ENCODE measurements around the gene CDK19.
"Not testable (repeated sequence)": the region's sequence is repeated elsewhere in the genome, so short reads cannot be mapped to it uniquely, and the experiment has no call there.

Gene CDK19

GRCh38 chr6:110628330-110628729 is 186.9 kb downstream of the CDK19 start:
- DNase-seq (ENCODE audit: low read depth in 2 of 3, low spot score in 2 of 3), result no peak

- no peak for DNase-seq (ENCODE audit: low read depth in 2 of 3, low spot score in 2 of 3)
These were observed 188.8 kb downstream of the CDK19 start for GRCh38 chr6:110626442-110626841.

- no peak for DNase-seq (ENCODE audit: low read depth in 2 of 3, low spot score in 2 of 3)
These were observed 189.4 kb downstream of the CDK19 start for GRCh38 chr6:110625883-110626282.

GRCh38 chr6:110622912-110623578 is 192.2 kb downstream of the CDK19 start:
- no peak for DNase-seq (ENCODE audit: low read depth in 2 of 3, low spot score in 2 of 3)

GRCh38 chr6:110621061-110621460 is 194.2 kb downstream of the CDK19 start:
- DNase-seq (ENCODE audit: low read depth in 2 of 3, low spot score in 2 of 3), result no peak

- no peak for DNase-seq (ENCODE audit: low read depth in 2 of 3, low spot score in 2 of 3)
These were observed 195.2 kb downstream of the CDK19 start for GRCh38 chr6:110620065-110620464.

- no peak for DNase-seq (ENCODE audit: low read depth in 2 of 3, low spot score in 2 of 3)
These were observed 195.9 kb downstream of the CDK19 start for GRCh38 chr6:110619275-110619908.

GRCh38 chr6:110618591-110619267 is 196.5 kb downstream of the CDK19 start:
- no peak for DNase-seq (ENCODE audit: low read depth in 2 of 3, low spot score in 2 of 3)

GRCh38 chr6:110617057-110617456 is 198.2 kb downstream of the CDK19 start:
- DNase-seq (ENCODE audit: low read depth in 2 of 3, low spot score in 2 of 3), result no peak

- no peak for DNase-seq (ENCODE audit: low read depth in 2 of 3, low spot score in 2 of 3)
These were observed 199.5 kb downstream of the CDK19 start for GRCh38 chr6:110615722-110616121.

GRCh38 chr6:110614586-110614985 is 200.7 kb downstream of the CDK19 start:
- DNase-seq (ENCODE audit: low read depth in 2 of 3, low spot score in 2 of 3), result no peak

GRCh38 chr6:110614106-110614505 is 201.2 kb downstream of the CDK19 start:
- DNase-seq (ENCODE audit: low read depth in 2 of 3, low spot score in 2 of 3), result no peak

- DNase-seq (ENCODE audit: low read depth in 2 of 3, low spot score in 2 of 3), result no peak
These were observed 201.9 kb downstream of the CDK19 start for GRCh38 chr6:110613356-110613755.

- DNase-seq (ENCODE audit: low read depth in 2 of 3, low spot score in 2 of 3), result no peak
These were observed 203.0 kb downstream of the CDK19 start for GRCh38 chr6:110612298-110612697.

- DNase-seq (ENCODE audit: low read depth in 2 of 3, low spot score in 2 of 3), result no peak
These were observed 206.2 kb downstream of the CDK19 start for GRCh38 chr6:110609101-110609500.

GRCh38 chr6:110608151-110608550 is 207.1 kb downstream of the CDK19 start:
- no peak for DNase-seq (ENCODE audit: low read depth in 2 of 3, low spot score in 2 of 3)

- no peak for DNase-seq (ENCODE audit: low read depth in 2 of 3, low spot score in 2 of 3)
These were observed 209.1 kb downstream of the CDK19 start for GRCh38 chr6:110606151-110606550.

- DNase-seq (ENCODE audit: low read depth in 2 of 3, low spot score in 2 of 3), result not testable (repeated sequence)
These were observed 214.6 kb downstream of the CDK19 start for GRCh38 chr6:110600640-110601039.

- no peak for DNase-seq (ENCODE audit: low read depth in 2 of 3, low spot score in 2 of 3)
These were observed 217.5 kb downstream of the CDK19 start for GRCh38 chr6:110597761-110598160.

- DNase-seq (ENCODE audit: low read depth in 2 of 3, low spot score in 2 of 3), result no peak
These were observed 218.9 kb downstream of the CDK19 start for GRCh38 chr6:110596354-110596753.

GRCh38 chr6:110595112-110595511 is 220.2 kb downstream of the CDK19 start:
- no peak for DNase-seq (ENCODE audit: low read depth in 2 of 3, low spot score in 2 of 3)

- DNase-seq (ENCODE audit: low read depth in 2 of 3, low spot score in 2 of 3), result no peak
These were observed 221.6 kb downstream of the CDK19 start for GRCh38 chr6:110593637-110594036.
